T-helper 1 cell (primary cell): ENCODE data around the gene NOP14.
"Not testable (repeated sequence)": the region's sequence is repeated elsewhere in the genome, so short reads cannot be mapped to it uniquely, and the experiment has no call there.

Experiments used
- DNase-seq, 5 donors: peaks; one replicate each; pipeline ENCODE4 v3.0.0-alpha.2; 2012 to 2020

NOP14 gene

DNA sequence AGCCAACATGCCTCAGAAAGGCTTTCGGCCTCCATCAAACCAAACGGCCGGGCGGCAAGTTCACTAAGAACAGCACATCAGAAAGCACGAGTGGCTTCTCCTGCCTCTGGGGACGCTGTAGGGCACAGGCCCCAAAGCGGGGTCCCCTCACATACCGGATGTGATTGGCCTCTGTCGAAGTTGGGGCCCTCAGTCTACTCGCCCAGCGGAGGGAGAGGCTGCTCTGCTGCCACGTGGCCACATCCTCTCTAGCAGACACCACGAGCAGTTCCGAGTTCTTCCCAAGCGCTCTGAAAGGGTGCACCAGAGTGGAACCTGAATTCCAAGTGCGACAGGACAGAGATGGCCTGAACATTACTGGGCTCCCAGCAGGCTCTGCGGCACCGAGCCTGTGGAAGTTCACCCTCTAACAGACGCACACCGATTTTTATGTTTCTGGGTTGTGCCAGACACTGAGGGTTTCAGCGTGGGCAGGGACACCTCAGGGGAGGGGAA lies 21.1 kb downstream of the NOP14 start:
- DNase-seq: no peak

DNA sequence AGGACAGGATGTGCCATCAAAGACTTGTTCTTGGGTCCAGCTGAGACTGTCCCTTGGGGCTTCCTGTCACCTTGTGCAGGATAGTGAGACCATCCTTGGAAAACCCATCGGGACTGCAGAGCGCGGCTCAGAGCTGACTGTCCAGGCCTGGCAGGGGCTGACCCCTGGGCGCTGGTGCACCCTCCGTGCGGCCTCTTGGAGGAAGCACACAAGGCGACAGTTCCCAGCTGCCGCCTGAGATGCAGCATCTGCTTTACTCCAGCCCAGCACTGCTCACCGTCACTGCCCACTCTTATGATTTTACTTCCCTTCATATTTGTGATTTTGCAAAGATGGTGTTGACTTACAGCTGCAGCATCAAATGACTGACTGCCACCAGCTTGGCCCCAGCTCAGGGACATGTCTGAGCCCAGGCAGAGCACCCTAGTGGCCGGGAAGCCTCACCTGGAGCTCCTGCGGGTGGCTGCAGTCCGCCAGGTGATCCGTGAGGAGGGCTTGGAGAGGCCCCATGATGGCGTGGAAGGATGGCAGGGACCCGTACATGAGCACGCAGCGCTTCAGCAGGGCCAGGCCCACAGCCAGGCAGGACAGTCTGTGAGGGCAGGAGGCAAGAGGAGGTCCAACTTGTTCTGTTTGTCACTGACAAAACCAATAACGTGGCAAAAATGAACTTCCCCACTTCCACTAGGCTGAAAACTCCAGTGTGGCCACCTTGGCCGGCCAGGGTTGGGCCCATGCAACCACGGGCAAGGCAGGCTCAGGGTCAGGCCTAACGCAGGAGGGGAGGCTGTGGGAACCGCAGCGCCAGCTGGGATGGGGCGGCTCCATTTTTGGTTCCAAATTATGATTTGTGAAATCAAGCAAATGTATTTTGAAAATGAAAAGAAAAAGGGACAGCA lies 21.8 kb downstream of the NOP14 start:
- no peak for DNase-seq

DNA sequence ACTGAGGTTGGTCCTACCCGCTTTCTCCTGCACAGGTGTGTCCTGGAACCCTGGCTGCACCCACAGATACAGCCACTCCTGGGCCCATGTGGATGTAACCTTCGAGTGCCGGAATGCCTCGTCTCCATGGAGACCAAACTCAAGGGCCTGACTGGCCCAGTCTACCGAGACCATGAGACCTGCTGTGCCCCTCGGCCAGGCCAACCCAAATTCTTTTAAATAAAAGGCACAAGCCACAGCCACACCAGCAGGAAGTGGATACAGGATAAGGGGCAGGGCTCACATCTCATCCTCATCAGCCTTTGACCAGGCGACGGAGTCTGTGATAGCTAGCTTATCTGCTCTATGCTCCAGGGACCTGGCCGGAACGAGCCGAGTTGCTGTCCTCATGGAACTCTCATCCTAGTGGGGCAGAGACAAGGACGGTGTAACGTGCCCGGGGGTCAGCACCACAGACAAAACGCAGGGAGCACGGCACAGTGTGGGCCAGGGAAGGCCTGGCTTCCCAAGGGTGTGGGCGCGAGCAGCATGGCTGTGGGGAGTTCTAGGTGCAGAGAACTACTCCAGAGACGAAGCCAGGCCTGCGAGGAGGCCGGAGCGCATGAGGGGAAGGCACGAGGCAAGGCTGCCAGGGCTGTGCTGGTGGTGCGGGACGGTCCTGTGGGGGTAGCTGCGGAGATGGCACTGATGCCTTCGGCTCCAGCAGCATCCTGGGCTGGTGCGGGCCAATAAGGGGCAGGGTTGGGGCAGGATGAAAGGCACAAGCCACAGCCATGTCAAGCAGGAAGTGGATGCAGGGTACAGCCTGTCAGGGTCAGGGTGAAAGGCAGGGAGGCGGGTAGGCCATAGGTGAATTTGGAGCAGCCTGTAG lies 22.7 kb downstream of the NOP14 start:
- DNase-seq: no peak

DNA sequence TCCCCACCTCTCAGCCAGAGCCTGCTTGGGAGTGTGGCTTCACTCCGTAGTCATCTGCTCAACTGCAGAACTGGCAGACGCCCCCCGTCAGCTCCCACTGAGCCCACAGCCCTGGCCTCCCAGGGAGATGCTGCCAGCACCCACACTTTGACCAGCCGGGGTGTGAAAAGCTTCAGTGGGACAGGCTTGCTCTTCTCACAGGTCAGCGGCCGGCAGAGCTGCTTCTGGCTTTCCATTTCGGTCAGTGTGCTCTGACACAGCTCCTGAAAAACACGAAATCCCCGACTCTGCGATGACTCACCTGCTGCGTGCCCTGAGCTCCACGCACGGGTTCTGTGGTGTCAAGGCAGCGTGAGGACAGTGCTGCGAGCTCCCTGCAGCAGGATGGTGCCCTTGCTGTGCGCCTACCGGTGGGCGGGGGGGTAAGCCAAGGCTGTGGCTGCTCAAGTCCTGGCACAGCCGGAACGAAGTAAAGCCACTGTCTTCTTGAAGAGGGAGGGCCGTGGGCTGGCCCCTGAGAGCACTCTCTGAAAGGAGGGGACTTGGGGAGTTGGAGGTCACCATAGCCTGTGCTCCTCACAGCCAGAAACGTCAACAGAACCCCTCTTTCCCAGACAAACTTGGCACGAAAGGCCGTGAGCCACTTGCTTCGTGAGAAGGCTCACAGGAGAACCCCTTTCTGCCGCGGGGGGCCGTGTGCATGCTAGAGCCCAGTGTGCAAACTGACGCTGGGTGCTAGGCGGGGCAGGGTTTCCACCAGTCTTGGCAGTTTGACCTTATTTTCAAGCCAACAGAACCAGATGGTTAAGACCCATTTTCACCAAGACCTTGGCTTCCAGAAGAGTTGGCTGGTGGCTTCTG lies 23.6 kb downstream of the NOP14 start:
- no peak for DNase-seq

DNA sequence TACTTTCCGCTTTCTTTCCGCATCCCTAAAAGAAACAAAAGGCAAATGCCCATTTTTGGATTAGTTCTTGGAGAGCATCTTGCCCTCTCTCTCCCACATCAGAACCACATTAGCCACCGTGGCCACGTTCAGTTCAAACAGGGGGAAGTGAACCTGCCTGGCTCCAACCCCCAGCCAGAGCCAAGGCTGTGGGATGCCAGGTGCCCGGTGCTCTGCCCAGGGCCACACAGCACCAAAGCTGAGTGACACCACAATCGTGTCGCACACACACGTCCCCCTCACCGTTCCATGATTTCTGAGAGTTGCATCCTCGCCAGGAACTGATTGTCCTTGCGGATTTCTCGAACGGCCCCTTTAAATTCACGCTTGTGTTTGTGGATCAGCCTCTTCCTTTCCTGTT lies 24.3 kb downstream of the NOP14 start:
- no peak for DNase-seq

DNA sequence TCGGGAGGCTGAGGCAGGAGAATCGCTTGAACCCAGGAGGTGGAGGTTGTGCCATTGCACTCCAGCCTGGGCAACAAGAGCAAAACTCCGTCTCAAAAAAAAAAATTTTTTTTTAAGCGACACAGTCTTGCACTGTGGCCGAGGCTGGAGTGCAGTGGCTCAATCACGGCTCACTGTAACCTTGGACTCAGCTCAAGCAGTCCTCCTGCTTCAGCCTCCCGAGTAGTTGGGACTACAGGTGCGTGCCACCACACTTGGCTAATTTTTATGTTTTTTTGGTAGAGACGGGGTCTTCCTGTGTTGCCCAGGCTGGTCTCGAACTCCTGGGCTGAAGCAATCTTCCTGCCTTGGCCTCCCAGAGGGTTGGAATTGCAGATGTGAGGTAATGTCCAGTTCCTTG lies 24.8 kb downstream of the NOP14 start:
- not testable (repeated sequence) for DNase-seq

DNA sequence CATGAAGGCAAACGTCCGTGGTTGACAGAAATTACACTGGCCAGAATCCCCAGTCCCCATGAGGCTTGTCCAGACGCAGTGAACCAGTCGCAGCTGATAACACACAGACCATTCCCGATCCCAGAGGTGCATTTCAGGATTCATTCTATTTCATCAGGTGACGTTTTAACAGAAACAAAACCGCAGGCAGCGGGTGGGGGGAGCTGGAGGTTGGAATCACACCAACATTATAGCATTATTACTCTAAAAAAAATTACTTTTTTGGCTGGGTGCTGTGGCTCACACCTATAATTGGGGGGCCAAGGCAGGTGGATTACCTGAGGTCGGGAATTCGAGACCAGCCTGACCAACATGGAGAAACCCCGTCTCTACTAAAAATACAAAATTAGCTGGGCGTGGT lies 25.2 kb downstream of the NOP14 start:
- DNase-seq: no peak

DNA sequence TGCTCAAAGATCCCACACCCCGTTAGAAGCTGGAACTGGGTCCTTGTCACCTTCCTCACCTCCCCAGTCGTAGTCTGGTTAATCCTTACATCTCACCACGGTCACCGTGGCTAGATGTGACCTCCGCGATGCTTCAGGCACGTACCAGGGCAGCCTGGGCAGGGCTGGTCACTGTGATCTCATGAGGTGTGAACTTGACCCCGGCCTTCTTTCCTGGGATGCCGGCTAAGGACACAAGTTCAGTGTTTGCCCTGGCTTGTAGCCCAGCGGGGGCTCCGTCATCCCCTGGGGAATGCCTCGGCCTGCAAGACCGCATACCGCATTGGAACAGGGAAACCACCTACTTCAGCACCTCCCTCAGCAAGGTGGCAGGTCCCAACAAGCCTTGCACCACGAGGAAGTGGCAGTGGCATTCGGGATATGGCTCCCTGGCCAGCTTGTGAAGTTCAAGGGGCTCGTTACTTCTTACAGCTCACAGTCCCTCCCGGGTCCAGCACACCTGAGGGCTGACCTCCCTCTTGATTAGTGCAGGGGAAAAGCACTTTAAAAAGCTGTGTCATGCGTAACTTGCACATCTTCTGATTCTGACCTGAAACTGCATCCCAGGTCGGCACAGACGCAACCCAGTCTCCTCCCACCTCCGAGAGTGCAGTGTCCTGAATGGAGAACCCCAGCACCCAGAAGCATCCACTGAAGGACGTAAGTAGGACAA lies 25.9 kb downstream of the NOP14 start:
- no peak for DNase-seq

DNA sequence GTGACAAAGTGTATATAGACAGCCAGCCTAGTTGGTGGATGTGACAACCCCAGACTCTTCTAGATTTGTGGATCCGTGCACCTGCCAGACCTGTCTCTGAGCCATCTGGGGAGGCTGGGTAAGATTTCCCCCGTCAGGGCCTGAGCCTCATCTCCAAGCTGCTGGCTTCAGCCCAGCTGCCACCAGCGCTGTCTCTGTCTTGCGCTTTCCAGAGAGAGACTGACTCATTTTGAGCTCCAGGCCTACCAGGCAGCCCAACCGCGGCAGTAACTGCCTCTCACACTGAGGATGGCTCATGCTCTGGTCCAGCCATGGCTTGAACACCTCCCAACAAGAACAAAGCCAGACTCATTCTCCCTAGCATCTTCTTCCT lies 26.4 kb downstream of the NOP14 start:
- peak in 1 of 5 donors; percentile 83 for DNase-seq

DNA sequence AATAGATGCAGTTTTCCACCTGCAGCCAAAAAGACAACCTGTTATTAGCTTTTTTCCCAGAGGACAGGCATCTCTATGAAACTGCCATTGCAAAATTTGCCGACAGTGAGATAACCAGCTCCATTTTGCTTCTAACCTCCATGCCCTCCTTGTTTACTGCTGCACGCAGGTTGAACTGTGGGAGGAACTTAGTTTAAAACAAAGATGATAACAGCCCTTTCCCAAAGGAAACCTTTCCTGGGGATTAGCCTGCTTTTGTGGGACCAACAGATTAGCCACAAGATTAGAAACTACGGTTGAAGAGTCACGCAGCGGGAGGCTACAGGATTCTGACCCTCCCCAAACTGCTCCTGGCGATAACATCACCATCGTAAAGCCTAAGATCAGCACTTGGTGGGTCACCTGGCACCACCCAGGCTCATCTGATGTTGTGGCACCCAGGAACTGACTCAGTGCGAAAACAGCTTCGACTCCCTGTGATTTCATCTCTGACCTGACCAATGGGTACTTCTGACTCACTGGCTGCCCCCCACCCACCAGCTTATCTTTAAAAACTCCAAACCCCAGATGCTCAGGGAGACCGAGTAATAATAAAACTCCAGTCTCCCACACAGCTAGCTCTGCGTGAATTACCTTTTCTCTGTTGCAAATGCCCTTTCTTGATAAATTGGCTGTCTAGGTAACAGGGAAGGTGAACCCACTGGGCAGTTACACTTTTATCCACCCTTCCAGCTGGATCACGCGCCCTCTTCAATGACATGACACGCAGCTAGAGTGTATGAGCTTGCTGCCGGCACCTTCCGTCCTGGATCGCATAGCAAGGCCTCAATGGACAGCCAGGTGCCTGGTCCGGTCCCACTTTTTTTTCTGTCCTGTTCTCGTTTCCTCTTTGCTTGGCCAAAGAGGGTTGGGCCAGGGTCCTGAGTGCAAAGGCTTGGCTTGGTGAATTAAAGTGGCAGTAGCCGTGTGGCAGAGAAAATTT lies 27.2 kb downstream of the NOP14 start:
- DNase-seq: peak in 3 of 5 donors; percentile 38 to 86 (median 40)

DNA sequence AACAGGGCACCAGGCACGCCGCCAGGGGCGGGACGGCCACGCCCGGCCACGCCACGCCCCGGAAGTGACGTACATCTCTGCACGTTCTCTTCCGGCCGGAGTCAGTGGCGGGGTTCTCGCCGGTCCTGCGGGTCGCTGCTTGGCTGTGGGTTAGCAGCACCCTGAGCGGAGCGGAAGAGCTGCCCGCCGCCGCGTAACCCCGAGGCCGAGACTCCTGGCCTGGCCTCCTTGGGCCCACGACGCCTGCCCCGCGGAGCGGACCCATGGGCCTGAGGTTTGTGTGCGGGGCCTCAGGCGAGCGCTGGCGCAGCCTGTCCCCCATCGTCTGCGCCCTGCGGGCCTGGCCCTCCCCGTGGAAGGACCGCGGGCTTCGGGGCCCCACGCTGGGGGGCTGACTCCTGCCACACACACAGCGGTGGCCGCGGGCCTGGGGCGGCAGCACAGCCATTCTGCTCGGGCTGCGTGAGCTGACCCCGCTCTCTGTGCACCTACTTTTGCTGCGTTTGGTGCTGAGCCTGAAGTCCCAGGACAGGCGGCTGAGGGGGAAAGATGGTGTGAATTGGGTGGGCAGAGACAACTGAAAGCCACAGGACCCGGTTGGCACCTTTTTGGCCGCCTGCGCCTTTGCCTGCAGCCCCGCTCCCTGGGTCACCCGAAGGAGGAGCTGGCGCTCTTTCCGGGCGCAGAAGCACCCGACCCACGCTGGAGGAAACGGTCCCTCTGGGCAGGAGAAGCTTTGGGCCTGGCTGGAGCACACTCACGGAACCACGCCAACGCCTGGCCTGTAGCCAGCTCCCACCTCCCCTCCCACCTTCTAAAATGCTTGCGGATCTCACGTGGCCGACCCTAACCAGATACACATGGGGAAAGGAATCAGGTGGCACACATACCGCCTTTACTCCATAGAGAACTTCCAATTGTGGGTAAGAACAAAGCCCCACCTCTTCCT lies 28.1 kb downstream of the NOP14 start:
- DNase-seq: peak; percentile 92 to 98 (median 94)

DNA sequence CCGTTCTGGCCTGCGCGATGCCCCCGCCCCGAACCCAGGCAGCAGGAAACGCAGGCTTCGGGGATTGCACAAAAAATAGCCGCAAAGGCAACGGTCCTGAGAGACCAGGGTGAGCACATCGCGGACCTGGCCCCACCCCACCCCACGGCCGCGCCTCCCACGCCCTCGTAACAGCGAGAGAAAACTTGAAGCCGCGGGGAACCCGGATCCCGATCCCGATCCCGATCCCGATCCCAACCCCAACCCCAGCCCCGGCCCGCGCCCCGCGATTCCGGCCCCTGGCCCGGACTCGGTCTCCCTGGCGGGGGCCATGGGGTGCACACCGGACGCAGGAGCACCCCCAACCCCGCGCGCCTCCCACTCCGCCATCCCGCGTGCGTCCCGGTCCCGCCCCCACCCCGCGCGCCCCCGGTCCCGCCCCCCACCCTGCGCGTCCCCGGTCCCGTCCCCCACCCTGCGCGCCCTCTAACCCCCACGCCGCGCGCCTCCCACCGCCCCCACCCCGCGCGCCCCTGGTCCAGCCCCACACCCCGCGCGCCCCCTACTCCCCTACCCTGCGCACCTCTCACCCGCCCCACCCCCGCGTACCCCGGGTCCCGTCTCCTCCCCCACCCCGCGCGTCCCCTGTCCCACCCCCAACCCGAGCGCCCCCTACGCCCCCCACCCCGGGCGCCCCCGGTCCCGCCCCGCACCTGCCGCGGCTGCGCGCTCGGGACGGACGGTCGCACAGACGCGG lies 29.0 kb downstream of the NOP14 start:
- peak; percentile 39 to 67 (median 49) for DNase-seq

DNA sequence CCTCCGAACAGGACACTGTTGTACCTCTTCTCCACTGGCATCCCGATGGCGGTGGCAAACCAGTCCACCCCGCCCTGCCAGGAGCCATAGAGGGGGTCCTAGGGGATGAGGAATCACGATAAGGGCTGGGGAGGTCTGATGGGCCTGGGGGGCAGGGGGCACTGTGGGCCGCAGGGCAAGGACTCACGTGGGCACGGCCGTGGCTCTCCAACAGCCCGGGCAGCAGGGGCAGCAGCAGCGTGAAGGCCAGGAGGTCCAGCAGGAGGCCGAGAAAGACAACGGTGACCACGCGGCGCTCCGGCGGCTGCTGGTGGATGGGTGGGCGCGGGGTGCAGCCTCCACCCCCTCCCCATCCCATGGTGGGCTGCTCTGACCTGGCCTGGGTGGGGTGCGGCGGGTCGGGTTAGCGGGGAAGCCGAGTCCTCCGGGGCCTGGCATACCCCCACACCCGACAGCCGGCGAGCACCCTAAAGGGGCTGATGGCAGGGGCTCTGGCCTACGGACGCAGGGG lies 29.6 kb downstream of the NOP14 start:
- no peak for DNase-seq

DNA sequence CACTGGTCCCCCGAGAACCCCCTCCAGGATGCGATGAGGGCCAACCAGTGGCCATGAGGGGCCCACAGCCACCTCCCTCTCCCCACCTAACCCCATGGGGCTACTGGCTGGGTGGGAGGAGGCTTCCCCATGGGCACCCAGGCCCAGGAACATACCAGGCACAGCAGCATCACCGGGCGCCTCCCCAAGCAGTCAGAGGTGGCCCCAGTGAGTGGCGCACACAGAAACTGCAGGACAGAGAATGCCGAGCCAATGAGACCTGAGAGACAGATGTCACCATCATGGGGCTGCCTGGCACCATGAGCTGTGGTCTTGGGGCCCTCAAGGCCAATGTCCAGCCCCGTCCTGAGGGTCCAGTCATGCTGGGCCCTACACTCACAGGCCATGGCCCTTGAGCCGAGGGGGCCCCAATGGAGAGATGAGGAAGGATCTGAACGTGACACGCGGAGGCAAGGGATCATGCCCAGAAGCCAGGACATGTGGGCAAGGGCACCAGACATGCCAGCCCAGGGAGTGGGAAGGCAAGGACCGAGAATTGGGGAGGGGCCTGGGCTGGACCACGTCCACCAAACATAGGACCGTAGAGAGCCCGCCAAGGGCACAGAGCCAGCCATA lies 30.1 kb downstream of the NOP14 start:
- DNase-seq: peak in 1 of 5 donors; percentile 40

DNA sequence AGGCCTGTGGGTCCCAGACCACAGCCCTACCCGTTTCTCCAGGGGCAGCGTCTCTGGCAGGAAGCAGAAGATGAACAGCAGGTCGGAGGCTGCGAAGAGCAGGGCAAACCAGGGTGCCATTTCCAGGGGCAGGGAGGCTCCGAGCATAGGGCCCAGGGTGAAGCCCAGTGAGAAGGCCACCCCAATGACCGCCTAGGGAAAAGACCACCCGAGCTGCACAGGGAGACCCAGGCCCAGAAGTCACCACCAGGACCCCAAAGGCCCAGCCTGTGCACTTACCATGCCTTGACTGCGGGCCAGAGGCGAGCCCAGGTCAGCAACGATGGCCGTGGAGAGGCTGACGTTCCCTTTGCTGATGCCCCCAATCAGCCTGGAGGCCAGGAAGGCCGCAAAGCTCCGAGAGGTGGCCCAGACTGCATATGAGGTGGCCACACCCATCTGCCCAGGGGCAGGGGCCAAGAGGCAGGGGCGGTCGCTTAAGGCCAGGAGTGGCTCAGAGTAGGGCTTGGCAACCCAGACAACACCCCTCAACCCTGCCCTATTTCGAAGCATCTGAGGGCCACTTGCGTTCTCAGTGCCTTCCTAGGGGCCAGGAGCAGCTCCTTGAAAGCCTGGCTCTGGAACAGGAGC lies 30.8 kb downstream of the NOP14 start:
- DNase-seq: no peak

DNA sequence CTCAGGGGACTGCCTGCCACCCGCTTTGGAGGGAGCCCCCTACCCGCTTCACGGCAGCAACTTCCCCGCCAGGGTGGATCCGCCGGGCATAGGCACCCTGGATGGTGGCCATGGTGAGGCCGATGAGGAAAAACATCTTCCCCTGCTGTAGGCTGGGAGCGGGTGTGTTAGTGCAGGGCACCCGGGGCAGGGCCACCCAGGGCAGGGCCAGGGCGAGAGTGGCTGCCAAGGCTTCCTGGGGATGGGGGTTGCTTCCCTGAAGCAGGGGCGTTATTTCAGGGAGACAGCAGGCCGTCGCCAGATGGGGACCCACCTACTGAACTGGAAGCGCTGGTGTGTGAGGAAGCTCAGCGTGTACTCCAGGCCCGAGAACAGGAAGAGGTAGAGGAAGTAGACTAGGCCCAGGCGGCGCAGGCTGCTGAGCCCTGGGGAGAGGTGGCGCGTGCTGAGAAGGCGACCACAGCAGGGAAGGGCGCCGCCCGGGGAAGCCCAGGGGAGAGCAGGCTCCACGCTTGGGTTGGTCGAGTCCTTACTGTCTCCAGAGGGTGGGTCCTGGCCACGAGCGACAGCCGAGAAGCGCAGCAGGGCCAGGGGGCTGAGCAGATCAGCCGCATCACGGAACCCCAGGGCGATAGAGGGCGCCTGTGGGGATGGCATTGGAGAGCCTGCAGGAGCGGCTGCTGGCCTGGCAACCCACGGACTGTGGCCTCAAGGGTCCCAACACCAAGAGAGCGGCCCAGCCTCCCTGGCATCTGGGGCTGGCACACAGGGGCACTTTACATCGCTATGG lies 31.5 kb downstream of the NOP14 start:
- peak; percentile 36 to 71 (median 42) for DNase-seq
